Fibroblast of skin of left biceps (primary cell): ENCODE results near the gene SEMA4C.

ENCODE experiments used
- DNase-seq, 2 experiments: peaks; one replicate each; pipeline ENCODE4 v3.0.0-alpha.2; 2013; ENCODE audit warnings: low read depth in 2 of 2

Gene SEMA4C

GRCh38 chr2:96842600-96842999 is 27.3 kb downstream of the SEMA4C start:
- DNase-seq, result no peak

- no peak for DNase-seq
Measured at GRCh38 chr2:96841701-96842495, 28.0 kb downstream of the SEMA4C start.

GRCh38 chr2:96839875-96840850 is 29.7 kb downstream of the SEMA4C start:
- DNase-seq, result no peak

GRCh38 chr2:96839293-96839874 is 30.5 kb downstream of the SEMA4C start:
- DNase-seq, result no peak

- DNase-seq, result no peak
Measured at GRCh38 chr2:96838345-96839292, 31.3 kb downstream of the SEMA4C start.

GRCh38 chr2:96837575-96837974 is 32.3 kb downstream of the SEMA4C start:
- no peak for DNase-seq

- no peak for DNase-seq
Measured at GRCh38 chr2:96835830-96836229, 34.0 kb downstream of the SEMA4C start.

GRCh38 chr2:96832754-96833507 is 36.9 kb downstream of the SEMA4C start:
- DNase-seq, result no peak

DNA sequence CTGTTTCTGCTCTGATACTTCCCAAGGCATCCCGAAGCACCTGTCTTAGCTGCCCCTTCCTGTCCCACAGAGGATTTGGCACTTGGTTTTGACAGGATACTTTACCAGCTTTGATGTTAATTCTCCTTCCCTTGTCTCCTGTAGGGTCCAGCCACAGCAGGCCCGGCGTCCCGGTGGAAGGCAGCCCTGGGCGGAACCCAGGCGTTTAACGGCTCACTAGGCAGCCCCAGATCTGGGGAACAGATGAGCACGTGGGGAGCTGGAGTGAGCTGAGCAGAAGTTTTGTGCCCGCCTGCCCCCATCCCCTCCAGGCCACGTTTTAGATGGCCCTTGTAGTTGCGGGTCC is 37.5 kb downstream of the SEMA4C start:
- no peak for DNase-seq

DNA sequence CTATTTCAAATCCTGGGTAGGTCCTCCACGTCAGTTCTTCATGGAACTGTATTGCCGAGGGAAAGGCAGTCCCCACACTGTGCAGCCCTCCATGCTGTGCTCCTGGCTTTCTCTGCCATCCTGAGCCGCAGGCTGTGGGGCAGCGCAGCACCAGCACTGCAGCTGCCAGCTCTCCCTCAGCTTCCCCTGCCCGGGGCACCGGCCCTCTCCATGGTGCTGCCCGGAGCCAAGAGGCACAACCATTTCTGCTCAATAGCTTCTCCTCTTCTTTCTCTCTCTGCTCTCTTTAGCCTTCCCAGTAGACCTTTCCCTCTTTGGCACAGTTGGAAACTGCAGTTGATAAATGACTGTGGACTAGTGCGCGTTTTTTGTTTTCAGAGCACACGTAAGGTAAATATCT is 38.2 kb downstream of the SEMA4C start:
- DNase-seq, result no peak

GRCh38 chr2:96830044-96830562 is 39.8 kb downstream of the SEMA4C start:
- no peak for DNase-seq

GRCh38 chr2:96828874-96829273 is 41.0 kb downstream of the SEMA4C start:
- no peak for DNase-seq

GRCh38 chr2:96828436-96828835 is 41.4 kb downstream of the SEMA4C start:
- DNase-seq, result no peak

DNA sequence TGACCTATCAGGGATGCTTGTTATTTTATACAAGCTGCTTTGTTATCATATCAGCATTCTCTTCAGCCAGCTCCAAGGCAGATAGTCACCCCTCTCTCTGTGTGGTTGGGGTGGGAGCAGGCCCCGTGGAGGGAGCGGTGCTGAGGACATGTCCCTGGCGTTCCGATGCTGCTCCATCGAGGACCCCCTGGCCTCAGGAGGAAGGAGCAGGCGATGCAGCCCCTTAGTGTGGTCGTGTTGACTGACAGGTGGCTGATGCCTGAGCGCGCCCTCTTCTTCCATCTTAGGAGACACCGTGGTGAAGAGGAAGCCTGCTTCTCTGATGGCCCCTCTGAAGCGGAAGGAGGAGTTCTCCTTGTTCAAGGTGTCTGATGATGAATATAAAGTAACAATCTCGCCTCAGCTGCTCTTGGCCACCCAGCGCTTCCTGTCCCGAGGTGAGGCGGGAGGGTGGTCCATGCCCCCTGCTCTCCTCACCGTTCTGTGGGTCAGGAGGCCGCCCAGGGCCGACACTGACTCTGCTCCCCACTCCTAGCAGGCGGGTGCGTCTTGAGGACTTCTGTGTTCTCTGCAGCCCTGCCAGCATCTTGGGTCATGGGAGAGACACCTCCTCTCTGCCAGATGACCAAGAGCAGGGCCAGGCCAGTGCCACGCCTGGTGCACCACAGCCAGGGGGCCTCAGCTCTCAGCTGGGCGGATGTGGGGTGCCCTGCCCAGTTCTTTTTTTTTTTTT is 43.2 kb downstream of the SEMA4C start:
- no peak for DNase-seq

DNA sequence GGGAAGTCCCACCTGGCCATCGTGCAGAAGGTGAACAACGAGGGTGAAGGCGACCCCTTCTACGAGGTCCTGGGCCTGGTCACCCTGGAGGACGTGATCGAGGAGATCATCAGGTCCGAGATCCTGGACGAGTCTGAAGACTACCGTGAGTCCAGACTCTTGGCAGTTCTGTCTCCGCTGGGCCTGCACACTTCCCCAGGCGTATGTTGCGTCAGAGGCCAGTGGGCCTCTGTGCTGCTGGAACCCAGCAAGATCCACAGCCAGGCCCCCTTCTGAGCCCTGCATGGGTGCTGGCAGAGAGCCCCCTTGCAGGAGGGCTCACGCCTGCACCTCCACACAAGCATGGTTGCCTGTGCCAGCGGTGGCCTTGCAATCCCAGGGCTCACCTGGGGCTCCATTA is 44.8 kb downstream of the SEMA4C start:
- no peak for DNase-seq

DNA sequence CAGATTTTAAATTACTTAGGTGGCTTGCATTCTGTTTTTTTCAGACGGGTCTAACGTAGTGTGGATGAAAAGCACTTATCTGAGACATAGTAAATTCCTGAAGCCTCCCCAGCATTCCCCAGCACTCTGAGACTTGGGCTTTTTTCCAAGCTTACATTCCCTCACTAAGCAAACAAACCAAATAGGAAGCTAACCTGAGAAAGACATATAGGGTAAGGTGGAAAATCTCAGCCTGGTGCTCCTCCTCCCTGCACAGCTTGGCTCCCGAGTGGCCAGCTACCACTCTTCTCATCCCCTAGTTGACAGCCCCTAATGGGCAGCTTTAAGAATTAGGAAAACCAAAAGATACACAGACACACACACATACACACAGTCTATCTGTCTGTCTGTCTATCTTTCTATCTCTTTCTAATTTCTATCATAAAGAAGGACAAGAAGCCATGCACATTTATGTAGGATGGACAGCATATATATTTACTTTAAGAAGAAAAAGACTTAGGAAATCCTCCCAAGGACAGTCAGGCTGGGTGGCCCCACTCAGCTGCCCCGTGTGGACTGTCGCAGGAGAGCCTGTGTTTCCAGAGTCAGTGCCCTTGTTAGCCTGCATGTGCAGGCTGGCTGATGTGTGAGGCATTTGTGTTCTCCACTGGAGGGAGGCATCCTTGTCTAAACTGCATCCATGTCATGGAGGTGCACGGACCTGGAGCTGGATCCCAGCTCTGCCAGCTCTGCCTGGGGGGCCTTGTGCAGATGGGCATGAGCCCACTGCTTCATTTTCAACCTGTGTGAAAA is 45.6 kb downstream of the SEMA4C start:
- DNase-seq, result no peak

GRCh38 chr2:96823198-96823597 is 46.7 kb downstream of the SEMA4C start:
- DNase-seq, result no peak

DNA sequence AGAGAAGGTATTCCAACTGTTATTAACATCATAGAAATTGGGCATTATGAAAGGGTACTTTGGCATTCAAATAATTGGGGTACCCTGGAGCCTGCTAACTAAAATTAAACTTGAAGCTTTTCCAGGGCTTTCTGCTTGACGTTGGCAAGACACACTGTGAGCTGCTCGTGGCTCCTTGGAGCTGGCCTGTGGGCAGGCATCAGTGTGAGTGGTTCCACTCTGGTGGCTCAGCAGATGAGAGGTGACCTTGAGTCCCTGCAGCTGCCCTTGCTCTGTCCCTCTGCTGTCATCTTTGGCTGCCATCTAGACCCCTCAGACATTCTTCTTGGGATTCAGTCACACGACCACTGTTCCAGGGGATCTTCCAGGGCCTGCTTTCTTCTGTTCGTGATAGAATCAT is 47.1 kb downstream of the SEMA4C start:
- no peak for DNase-seq

DNA sequence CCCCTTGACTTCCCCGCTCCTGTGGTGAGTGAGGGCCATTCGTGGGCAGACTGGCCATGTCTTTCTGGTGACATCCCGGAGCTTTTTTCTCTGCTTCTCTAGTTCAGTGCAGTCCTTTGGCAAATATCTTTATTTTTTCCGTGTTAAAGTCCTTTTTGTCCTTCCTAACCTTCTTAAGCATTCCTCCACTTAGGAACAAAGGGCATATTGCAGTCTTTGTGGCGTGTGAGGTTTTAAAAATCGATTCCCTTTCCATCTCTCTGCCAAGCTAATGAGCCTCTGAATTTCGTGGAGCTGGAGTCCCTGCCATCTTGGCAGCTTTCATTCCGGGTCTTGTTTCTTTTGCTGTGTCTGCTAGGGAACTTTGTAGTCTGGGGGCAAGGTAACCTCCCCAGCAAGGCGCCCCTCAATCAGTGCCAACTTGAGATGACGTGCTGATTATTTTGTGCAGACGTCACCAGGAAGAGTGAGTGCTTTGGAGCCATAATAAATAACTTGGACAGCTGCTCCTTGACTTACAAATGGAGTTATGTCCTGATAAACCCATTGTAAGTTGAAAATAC is 48.7 kb downstream of the SEMA4C start:
- no peak for DNase-seq
